HCT116 (cell line): ENCODE measurements around the gene RNF112.

Experiments used
- ATF3 ChIP-seq: IDR thresholded peaks from 2 replicates; pipeline ENCODE4 v1.6.1; 2012
- TF ChIP-seq, protein P1 (sequence below), 3 experiments: fragments of 200-600 bp in 1 of 3; sonication (generic) in 1 of 3; IDR thresholded peaks in 2 of 3; conservative IDR thresholded peaks in 1 of 3; 2 replicates each; pipeline ENCODE4 v1.5.1; 2012 to 2017; ENCODE audit warnings: low read depth in 2 of 3, low read length in 2 of 3, antibody characterized with exemption in 1 of 3, borderline replicate concordance in 1 of 3, control low read depth in 1 of 3, mild to moderate bottlenecking in 1 of 3, mixed read lengths in 1 of 3, mixed run types in 1 of 3, moderate library complexity in 1 of 3; ENCODE audit not compliant: insufficient read depth in 1 of 3

DNA sequence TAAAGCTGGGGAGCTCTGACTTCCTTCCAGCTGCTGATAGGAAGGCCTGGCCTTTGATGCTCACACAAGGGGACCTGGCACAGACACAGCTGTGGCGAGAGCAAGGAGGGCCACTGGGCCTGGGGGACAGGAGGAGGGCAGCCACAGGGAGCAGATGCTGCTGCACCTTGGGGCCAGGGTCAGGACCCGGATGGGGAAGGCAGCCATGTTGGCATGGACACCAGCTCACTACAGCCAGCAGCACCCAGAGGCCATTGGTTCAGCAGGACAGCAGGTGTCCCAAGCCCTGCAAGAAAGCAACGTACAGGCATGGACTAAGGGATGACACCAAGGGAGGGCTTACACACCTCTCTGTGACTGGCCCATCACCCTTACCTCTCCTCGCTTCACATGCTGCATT lies 8.0 kb upstream of the RNF112 start:
- TF ChIP-seq, protein P1, sequence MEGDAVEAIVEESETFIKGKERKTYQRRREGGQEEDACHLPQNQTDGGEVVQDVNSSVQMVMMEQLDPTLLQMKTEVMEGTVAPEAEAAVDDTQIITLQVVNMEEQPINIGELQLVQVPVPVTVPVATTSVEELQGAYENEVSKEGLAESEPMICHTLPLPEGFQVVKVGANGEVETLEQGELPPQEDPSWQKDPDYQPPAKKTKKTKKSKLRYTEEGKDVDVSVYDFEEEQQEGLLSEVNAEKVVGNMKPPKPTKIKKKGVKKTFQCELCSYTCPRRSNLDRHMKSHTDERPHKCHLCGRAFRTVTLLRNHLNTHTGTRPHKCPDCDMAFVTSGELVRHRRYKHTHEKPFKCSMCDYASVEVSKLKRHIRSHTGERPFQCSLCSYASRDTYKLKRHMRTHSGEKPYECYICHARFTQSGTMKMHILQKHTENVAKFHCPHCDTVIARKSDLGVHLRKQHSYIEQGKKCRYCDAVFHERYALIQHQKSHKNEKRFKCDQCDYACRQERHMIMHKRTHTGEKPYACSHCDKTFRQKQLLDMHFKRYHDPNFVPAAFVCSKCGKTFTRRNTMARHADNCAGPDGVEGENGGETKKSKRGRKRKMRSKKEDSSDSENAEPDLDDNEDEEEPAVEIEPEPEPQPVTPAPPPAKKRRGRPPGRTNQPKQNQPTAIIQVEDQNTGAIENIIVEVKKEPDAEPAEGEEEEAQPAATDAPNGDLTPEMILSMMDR (IDR thresholded peaks at IDR 0.05 in 2 of 3, conservative IDR thresholded peaks at IDR 0.05 in 1 of 3; ENCODE audit: borderline replicate concordance in 1 of 3, insufficient read depth in 1 of 3, low read depth in 2 of 3, low read length in 2 of 3) = no peak
- TF ChIP-seq ATF3 = no peak
